CD4-positive, alpha-beta T cell (primary cell): ENCODE measurements around the gene SLC8A3. TPM values are rescaled to one million over a fixed set of nuclear protein-coding genes. Genes with fewer than 3 reads are reported as not detected.
"Not testable (repeated sequence)": the region's sequence is repeated elsewhere in the genome, so short reads cannot be mapped to it uniquely, and the experiment has no call there.

Source experiments
- ATAC-seq: fragments of 200-7000 bp; cut with Tn5 transposase; one replicate; pipeline ENCODE4 v1.10.0; 2022; ENCODE audit warnings: mild to moderate bottlenecking; ENCODE audit not compliant: poor library complexity
- CTCF ChIA-PET: fragments of 350-600 bp; sonication (Branson Sonifier 250); formaldehyde crosslinking; loops from one replicate; lab custom pipeline; 2021; ENCODE audit warnings: antibody characterized with exemption, inconsistent platforms; lab: Charles Lee
- POLR2A ChIA-PET: fragments of 350-600 bp; sonication (Branson Sonifier 250); formaldehyde crosslinking; loops from one replicate; lab custom pipeline; 2021; ENCODE audit warnings: antibody characterized with exemption, inconsistent platforms; lab: Charles Lee
- DNase-seq, 14 experiments: peaks; one replicate each; pipeline ENCODE4 v3.0.0-alpha.2; 2013 to 2020; ENCODE audit warnings: mixed read lengths in 2 of 14
- H3K27ac ChIP-seq, 2 donors: one replicate each; pipeline versions ENCODE4 v1.5.1 to v1.7.0; 2013; ENCODE audit warnings: low read length in 2 of 2, low read depth in 1 of 2, mild to moderate bottlenecking in 1 of 2
- H3K27me3 ChIP-seq, 2 experiments: 1 replicate in 1 of 2; 2 replicates in 1 of 2; pipeline versions ENCODE4 v1.6.1 to v1.7.0; 2013; ENCODE audit warnings: low read length in 2 of 2, control low read depth in 1 of 2, mild to moderate bottlenecking in 1 of 2, moderate library complexity in 1 of 2; ENCODE audit not compliant: insufficient read depth in 2 of 2, control insufficient read depth in 1 of 2
- H3K36me3 ChIP-seq: one replicate; pipeline ENCODE4 v1.6.1; 2013; ENCODE audit warnings: low read length, control low read depth; ENCODE audit not compliant: insufficient read depth
- H3K4me1 ChIP-seq: one replicate; pipeline ENCODE4 v1.6.1; 2013; ENCODE audit warnings: low read length, control low read depth; ENCODE audit not compliant: insufficient read depth
- H3K4me3 ChIP-seq: one replicate; pipeline ENCODE4 v1.5.1; 2013; ENCODE audit warnings: mild to moderate bottlenecking, low read length, moderate library complexity
- H3K9me3 ChIP-seq, 2 experiments: 1 replicate in 1 of 2; 2 replicates in 1 of 2; pipeline versions ENCODE4 v1.6.1 to v1.7.0; 2013; ENCODE audit warnings: low read length in 2 of 2, mild to moderate bottlenecking in 2 of 2, control low read depth in 1 of 2, moderate library complexity in 1 of 2; ENCODE audit not compliant: control insufficient read depth in 1 of 2, insufficient read depth in 1 of 2
- H3K27ac Mint-ChIP-seq: one replicate; pipeline ENCODE4 v1.8.0; 2020; ENCODE audit warnings: mixed read lengths
- H3K27me3 Mint-ChIP-seq: one replicate; pipeline ENCODE4 v1.8.0; 2021; ENCODE audit warnings: mixed read lengths
- H3K36me3 Mint-ChIP-seq: one replicate; pipeline ENCODE4 v1.8.0; 2021; ENCODE audit warnings: low read depth, mixed read lengths
- H3K4me1 Mint-ChIP-seq: one replicate; pipeline ENCODE4 v1.8.0; 2021; ENCODE audit warnings: low read depth, mixed read lengths
- H3K4me3 Mint-ChIP-seq: one replicate; pipeline ENCODE4 v1.8.0; 2020; ENCODE audit warnings: mild to moderate bottlenecking, mixed read lengths
- H3K9me3 Mint-ChIP-seq: one replicate; pipeline ENCODE4 v1.8.0; 2020; ENCODE audit warnings: mixed read lengths
- CTCF ChIP-seq: fragments of 200-600 bp; IDR thresholded peaks from one replicate; pipeline ENCODE4 v1.8.0; 2022; ENCODE audit warnings: antibody characterized with exemption, mild to moderate bottlenecking
- intact Hi-C, 2 experiments: fragments of 100-400 bp; cut with DNase I in 1 of 2; cut with micrococcal nuclease in 1 of 2; formaldehyde crosslinking; loops; one replicate each; pipeline versions ENCODE4 v1.15.1 to v1.9.0; 2023 to 2025; cut with DNase I, micrococcal nuclease
- total RNA-seq, 174 experiments: library from RNA in 2 of 174; stranded (reverse) in 2 of 174; gene quantifications; one replicate each; pipeline ENCODE4 v1.2.3 and lab custom pipeline; 2021 to 2026

Gene SLC8A3
- total RNA-seq, 2 experiments from 2014 or later, result not detected

GRCh38 chr14:70234066-70234950, 45.6 kb upstream of the SLC8A3 start:
- no peaks in the 10 kb centered on the region for H3K9me3 Mint-ChIP-seq

GRCh38 chr14:70231756-70232544, 43.2 kb upstream of the SLC8A3 start:
- H3K27ac ChIP-seq, CTCF ChIA-PET, H3K27me3 ChIP-seq, ATAC-seq, DNase-seq, POLR2A ChIA-PET, intact Hi-C loops, H3K27ac Mint-ChIP-seq, H3K9me3 ChIP-seq, H3K4me3 Mint-ChIP-seq, H3K9me3 Mint-ChIP-seq, H3K4me3 ChIP-seq, H3K36me3 ChIP-seq, H3K4me1 ChIP-seq, H3K36me3 Mint-ChIP-seq, H3K4me1 Mint-ChIP-seq: not testable (repeated sequence)
- H3K27me3 Mint-ChIP-seq, result peaks cover 70% of the 10 kb centered on the region

More at GRCh38 chr14:70234066-70234950, 45.6 kb upstream of the SLC8A3 start:
- H3K9me3 ChIP-seq, result no peaks in the 10 kb centered on the region
- Mint-ChIP-seq H3K4me1 (no peaks in the 10 kb centered on the region), H3K27me3 (peaks cover 70% of the 10 kb centered on the region), H3K27ac (no peak overlapping the region), H3K4me3 (no peak overlapping the region), H3K36me3 (no peaks in the 10 kb centered on the region)
- H3K4me1 ChIP-seq, result no peaks in the 10 kb centered on the region
- TF ChIP-seq CTCF, result no peak
- no peak for DNase-seq
- intact Hi-C loops, result no loop called here
- H3K27ac ChIP-seq, result no peak overlapping the region
- H3K27me3 ChIP-seq, result peaks cover 0 to 5% of the 10 kb centered on the region in 2 experiments
- no peak for ATAC-seq
- CTCF ChIA-PET, result no interaction called here
- POLR2A ChIA-PET, result no interaction called here
- no peak overlapping the region for H3K4me3 ChIP-seq
- no peaks in the 10 kb centered on the region for H3K36me3 ChIP-seq

GRCh38 chr14:70229877-70230640, 41.3 kb upstream of the SLC8A3 start:
- H3K4me1 Mint-ChIP-seq, ATAC-seq, POLR2A ChIA-PET, H3K27me3 ChIP-seq, H3K4me3 Mint-ChIP-seq, H3K27ac ChIP-seq, H3K4me3 ChIP-seq, H3K4me1 ChIP-seq, H3K9me3 Mint-ChIP-seq, CTCF ChIA-PET, H3K36me3 Mint-ChIP-seq, intact Hi-C loops, DNase-seq, H3K27ac Mint-ChIP-seq, H3K36me3 ChIP-seq, H3K9me3 ChIP-seq: not testable (repeated sequence)
- H3K27me3 Mint-ChIP-seq, result peaks cover 70% of the 10 kb centered on the region
